C4-2B (cell line): Measurements from ENCODE around the gene GPAM.
"Not testable (repeated sequence)": the region's sequence is repeated elsewhere in the genome, so short reads cannot be mapped to it uniquely, and the experiment has no call there.

ENCODE experiments used
- H3K27ac ChIP-seq: fragments of 450-650 bp; 2 replicates; pipeline ENCODE4 v1.5.1; 2017
- CTCF ChIP-seq: fragments of 450-650 bp; conservative IDR thresholded peaks from 2 replicates; pipeline ENCODE4 v1.5.1; 2017; ENCODE audit warnings: mild to moderate bottlenecking
- ZFX ChIP-seq: fragments of 450-650 bp; IDR thresholded peaks from 2 replicates; pipeline ENCODE4 v1.6.1; 2017

Gene GPAM

GRCh38 chr10:112203328-112204076, 19.9 kb upstream of the GPAM start:
- TF ChIP-seq ZFX, result no peak
- TF ChIP-seq CTCF, result no peak
- H3K27ac ChIP-seq, result no peak overlapping the region

DNA sequence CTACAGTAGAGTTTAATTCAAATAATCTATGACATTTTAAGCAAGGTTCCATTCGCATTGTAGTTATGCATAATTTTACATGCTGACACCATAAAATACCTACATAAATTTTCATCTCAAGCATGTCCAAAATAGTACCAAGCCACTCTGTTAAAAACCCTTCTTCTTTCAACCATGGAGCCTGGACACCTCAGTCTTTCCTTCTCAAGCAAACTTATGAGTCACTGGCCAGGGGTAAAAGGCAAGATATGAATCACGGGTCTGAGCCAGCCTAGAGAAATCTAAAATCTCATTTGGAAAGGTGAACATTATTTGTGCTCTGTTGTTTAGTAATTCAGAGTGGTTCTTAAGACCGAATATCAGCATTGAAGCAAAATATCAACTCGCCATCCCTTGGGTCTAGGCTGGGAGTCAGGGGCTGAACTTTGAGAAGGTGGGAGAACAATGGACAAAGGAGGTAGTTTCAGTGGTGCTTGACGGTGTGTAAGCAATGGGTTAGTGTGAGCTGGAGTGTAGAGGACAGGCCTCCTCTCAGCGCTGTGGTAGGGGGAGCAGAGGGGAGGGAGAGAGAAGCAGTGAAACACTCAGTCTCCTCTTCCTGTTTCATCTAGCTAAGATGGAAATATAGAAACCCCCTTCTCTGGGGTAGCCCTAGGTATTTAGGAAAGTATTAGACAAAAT, 19.1 kb upstream of the GPAM start:
- H3K27ac ChIP-seq, result no peak overlapping the region
- TF ChIP-seq CTCF (no peak), ZFX (no peak)

GRCh38 chr10:112202076-112202475, 18.5 kb upstream of the GPAM start:
- TF ChIP-seq ZFX (no peak), CTCF (no peak)
- H3K27ac ChIP-seq, result no peak overlapping the region

DNA sequence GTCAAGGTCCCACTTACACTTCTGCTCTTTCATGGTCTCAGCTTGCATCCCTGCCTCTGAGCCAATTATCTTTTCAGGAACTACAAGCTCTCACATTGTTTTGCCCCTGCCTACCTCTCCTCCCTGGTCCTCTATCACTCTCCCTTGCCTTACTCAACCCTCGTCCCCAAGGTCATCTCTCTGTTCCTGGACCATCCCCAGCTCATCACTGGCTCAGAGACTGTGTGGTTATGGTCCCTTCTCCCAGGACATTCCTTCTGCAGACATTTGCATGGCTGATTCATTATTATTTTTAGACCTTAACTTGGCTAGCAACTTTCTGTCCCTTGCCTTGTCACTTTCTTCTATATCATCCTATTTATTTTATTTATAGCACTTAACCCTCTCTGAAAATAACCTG, 17.8 kb upstream of the GPAM start:
- TF ChIP-seq CTCF (no peak), ZFX (no peak)
- no peak overlapping the region for H3K27ac ChIP-seq

- H3K27ac ChIP-seq, result not testable (repeated sequence)
Measured at GRCh38 chr10:112200259-112200658, 16.7 kb upstream of the GPAM start.

DNA sequence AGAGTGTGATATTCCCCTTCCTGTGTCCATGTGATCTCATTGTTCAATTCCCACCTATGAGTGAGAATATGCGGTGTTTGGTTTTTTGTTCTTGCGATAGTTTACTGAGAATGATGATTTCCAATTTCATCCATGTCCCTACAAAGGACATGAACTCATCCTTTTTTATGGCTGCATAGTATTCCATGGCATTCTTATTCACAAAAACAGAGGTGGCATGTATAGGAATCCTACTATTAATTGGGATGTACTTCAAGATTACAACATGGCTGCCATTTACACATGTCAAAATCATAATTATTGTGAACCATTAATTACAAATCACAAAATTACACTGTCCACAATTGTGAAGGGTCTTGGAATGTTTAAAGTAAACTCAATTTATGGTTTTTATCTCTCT, 14.1 kb upstream of the GPAM start:
- H3K27ac ChIP-seq, result not testable (repeated sequence)

DNA sequence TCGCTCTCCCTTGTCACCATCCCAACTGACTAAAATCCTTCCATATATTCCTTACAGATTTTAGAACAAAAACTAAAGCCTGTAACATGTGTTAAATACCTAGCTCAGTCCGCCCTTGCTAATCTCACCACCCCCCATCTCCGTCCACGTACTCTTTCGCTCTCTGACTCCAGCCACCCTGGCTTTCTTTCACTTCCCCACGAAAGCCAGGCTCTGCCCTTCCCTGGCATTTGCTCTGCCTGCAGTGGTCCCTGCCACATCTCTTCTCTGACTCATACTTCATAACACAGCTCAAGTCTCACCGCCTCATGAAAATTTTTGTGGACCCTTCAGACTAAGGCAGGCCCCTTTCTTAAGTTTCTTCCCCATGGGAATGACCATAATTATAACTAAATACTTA, 11.7 kb upstream of the GPAM start:
- TF ChIP-seq ZFX, result no peak
- TF ChIP-seq CTCF, result no peak
- no peak overlapping the region for H3K27ac ChIP-seq

GRCh38 chr10:112191791-112192190, 8.2 kb upstream of the GPAM start:
- TF ChIP-seq ZFX (no peak), CTCF (no peak)
- no peak overlapping the region for H3K27ac ChIP-seq
